Activated T-cell treated with anti-CD3 and anti-CD28 coated beads for 24 hours (primary cell): ENCODE results near the gene MYCBPAP.

Experiments used
- DNase-seq: peaks from one replicate; pipeline ENCODE4 v3.0.0-alpha.2; 2020; ENCODE audit warnings: low read depth

MYCBPAP gene

GRCh38 chr17:50558091-50558490 lies 49.9 kb downstream of the MYCBPAP start:
- DNase-seq: no peak

DNA sequence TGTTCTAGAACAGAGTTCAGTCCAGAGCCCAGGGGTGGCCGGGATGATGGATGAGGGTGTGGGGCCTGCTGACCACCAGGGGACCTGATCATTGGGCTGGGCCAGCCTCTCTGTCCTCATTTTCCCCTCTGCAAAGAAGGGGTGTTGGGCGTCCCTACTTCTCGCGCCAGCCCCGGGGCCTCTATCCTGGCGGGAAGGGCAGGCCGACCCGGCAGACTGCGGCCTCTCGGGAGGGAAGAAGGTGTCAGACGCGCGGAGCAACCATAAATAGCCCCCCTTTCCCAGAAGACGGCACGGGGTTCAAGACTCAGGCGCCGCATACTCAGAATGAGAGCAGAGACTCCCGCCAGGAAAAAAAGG lies 50.3 kb downstream of the MYCBPAP start:
- DNase-seq: no peak

DNA sequence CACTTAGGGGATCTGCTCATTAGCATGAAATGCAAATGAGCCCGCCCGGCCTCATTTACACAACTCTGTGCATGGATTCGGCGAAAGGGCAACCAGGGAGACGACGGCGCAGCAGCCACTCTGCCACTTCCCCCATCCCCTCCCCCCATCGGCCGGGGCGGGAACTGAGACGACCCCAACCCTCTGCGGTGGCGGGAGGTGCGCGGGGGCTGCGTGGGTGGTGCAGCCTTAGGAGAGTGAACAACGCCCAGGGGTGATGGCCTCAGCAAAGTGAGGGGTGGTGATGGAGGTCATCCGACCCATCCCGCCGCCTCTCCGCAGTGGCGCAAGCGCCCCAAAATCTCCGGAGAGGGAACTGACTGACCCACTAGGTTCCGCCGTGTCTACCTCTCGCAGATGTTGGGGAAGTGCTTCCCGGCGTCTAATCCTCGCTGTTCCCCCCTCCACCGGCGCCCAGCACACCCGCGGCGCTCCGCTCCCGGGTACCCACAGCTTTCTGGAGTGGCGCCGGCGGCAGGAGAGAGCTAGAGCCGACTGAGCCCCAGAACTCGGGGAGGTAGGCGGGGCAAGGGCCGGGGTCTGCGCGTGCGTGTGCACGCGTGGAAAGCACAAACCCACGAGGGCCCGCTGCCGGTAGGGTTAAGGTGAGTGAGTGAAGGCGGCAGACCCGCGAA lies 50.8 kb downstream of the MYCBPAP start:
- DNase-seq: no peak

- DNase-seq: no peak
Measured at GRCh38 chr17:50559674-50560184, 51.5 kb downstream of the MYCBPAP start.

GRCh38 chr17:50560185-50560824 lies 52.1 kb downstream of the MYCBPAP start, which contains the start of gene CACNA1G:
CACNA1G (plus strand) TSS chr17:50560715; CDS start chr17:50561460, 745 bp downstream.
- peak; percentile 82 for DNase-seq

DNA sequence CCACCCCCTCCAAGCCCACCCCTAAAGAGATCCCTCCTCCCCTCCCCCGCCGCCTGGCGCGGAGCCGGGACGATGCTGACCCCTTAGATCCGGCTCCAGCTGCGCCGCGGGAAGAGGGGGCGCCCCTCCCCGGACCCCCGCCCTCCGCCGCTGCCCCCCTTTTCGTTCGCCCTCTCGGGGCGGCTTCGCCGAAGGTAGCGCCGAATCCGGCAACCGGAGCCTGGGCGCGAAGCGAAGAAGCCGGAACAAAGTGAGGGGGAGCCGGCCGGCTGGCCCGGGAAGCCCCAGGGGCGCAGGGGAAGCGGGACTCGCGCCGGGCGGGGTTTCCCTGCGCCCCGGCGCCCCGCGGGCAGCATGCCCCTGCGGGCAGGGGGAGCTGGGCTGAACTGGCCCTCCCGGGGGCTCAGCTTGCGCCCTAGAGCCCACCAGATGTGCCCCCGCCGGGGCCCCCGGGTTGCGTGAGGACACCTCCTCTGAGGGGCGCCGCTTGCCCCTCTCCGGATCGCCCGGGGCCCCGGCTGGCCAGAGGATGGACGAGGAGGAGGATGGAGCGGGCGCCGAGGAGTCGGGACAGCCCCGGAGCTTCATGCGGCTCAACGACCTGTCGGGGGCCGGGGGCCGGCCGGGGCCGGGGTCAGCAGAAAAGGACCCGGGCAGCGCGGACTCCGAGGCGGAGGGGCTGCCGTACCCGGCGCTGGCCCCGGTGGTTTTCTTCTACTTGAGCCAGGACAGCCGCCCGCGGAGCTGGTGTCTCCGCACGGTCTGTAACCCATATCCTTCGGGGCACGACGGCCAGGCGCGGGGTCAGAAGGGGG lies 52.9 kb downstream of the MYCBPAP start:
- DNase-seq: no peak

GRCh38 chr17:50561746-50562141 lies 53.5 kb downstream of the MYCBPAP start:
- no peak for DNase-seq

- DNase-seq: no peak
Measured at GRCh38 chr17:50562242-50563091, 54.2 kb downstream of the MYCBPAP start.

DNA sequence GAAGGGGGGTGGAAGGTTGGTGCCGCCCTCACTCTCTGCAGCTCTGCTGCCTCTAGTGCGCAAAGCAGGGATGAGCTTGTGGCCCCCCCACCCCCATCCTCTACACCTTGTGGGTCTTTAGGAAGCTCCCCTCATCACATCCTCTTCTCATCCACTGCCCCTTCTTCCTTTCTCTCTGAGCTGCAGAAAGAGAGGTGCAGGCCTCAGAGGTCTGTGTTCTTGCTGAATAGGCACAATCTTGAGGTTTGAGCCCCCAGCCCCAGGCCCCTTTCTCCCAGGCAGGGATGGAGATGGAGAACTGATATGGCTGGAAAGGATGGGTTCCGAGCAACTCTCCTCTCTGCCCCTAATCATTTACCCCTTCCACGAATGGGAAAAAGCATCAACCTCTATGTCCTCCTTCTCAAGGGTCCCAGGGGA lies 54.9 kb downstream of the MYCBPAP start:
- no peak for DNase-seq

DNA sequence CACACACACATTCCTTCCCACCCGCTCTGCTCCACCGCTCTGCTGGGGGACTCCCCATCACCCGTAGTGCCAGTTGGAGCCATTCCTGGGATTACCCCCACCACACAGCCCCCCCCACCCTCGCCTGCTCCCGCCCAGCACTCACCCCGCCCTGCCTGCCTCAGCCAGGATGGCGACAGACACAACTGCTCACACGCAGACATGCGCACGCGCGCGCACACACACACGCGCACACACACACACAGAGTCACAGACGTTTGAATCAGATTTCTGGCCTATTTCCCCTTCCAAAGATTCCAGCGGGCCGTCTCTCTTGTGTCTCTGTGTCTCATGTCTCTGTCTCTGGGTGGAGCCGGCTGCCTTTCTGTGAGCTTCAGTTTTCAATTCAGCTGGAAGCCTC lies 56.7 kb downstream of the MYCBPAP start:
- DNase-seq: no peak

GRCh38 chr17:50565402-50566350 lies 57.4 kb downstream of the MYCBPAP start:
- no peak for DNase-seq

GRCh38 chr17:50566886-50567285 lies 58.6 kb downstream of the MYCBPAP start:
- no peak for DNase-seq

DNA sequence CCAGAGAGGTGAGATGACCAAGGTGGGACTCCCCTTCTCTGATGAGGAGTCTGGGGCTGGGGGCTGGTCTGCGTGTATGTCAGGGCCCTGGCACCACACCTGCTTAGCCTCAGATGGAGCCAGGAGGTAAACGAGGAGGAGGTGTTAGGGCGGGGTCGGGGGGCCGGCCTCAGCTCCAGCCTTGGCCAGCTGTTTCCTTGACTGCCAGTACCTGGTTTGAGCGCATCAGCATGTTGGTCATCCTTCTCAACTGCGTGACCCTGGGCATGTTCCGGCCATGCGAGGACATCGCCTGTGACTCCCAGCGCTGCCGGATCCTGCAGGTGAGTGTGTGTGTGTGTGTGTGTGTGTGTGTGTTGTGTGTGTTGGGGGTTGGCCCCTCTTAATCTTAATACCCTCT lies 60.4 kb downstream of the MYCBPAP start:
- DNase-seq: no peak

GRCh38 chr17:50569592-50569991 lies 61.4 kb downstream of the MYCBPAP start:
- no peak for DNase-seq

DNA sequence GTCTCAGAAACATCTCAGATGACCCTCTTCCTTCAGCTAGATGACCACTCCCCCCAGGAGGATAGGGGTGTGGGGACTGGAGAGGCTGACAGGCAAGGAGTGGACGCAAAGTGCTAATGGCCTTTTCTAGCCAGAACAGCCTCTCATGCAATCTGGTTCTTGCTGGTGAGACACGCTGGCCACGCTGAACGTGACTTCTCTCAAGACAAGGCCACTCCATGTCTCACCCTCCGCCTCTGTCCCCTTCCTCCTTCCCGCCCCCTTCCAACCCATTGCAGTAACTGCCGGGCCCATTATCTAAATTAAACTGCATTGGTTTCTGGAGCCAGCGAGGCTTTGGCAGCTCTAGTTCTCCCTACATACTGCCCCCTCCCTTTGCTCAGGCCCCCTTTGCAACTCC lies 61.8 kb downstream of the MYCBPAP start:
- DNase-seq: no peak

DNA sequence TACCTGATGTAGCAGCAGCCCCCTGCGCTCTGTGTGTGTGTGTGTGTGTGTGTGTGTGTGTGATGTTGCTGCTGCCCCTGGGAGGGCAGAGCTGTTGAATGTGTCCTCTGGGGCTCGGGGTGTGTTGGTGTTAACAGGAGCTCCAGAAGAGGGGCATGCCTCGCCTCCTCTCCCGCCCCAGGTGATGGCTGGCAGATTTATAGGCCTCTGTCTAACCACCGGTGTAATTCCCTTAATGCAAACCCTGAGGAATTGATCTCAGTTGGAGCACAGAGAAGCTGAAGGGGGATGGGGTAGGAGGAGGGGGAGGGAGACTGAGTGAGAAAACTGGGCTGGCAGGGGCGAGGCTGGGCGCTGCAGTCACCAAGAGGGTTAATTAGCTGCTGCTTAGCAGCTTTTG lies 62.3 kb downstream of the MYCBPAP start:
- DNase-seq: no peak

DNA sequence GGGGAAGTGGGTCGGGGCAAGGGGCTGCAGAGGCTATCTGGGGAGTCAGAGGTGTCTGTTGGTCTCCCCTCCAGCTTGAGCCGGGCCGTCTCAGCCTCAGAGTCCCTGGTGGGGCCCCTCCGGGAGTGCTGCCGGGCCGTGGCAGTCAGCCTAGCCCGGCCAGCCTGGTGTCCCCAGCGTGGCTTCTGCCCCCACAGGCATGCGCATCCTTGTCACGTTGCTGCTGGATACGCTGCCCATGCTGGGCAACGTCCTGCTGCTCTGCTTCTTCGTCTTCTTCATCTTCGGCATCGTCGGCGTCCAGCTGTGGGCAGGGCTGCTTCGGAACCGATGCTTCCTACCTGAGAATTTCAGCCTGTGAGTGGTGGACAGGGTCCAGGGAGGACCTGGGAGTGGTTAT lies 63.4 kb downstream of the MYCBPAP start:
- no peak for DNase-seq

DNA sequence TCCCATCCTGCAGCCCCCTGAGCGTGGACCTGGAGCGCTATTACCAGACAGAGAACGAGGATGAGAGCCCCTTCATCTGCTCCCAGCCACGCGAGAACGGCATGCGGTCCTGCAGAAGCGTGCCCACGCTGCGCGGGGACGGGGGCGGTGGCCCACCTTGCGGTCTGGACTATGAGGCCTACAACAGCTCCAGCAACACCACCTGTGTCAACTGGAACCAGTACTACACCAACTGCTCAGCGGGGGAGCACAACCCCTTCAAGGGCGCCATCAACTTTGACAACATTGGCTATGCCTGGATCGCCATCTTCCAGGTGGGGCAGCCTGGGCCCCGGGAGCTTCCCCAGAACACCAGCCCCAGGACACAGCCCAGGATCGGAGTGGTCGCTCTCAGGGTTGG lies 64.3 kb downstream of the MYCBPAP start:
- no peak for DNase-seq

GRCh38 chr17:50573866-50574611 lies 65.8 kb downstream of the MYCBPAP start:
- no peak for DNase-seq

DNA sequence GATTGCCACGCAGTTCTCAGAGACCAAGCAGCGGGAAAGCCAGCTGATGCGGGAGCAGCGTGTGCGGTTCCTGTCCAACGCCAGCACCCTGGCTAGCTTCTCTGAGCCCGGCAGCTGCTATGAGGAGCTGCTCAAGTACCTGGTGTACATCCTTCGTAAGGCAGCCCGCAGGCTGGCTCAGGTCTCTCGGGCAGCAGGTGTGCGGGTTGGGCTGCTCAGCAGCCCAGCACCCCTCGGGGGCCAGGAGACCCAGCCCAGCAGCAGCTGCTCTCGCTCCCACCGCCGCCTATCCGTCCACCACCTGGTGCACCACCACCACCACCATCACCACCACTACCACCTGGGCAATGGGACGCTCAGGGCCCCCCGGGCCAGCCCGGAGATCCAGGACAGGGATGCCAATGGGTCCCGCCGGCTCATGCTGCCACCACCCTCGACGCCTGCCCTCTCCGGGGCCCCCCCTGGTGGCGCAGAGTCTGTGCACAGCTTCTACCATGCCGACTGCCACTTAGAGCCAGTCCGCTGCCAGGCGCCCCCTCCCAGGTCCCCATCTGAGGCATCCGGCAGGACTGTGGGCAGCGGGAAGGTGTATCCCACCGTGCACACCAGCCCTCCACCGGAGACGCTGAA lies 67.5 kb downstream of the MYCBPAP start:
- no peak for DNase-seq
